ENCODE measurements around the gene ULK2.

DNA sequence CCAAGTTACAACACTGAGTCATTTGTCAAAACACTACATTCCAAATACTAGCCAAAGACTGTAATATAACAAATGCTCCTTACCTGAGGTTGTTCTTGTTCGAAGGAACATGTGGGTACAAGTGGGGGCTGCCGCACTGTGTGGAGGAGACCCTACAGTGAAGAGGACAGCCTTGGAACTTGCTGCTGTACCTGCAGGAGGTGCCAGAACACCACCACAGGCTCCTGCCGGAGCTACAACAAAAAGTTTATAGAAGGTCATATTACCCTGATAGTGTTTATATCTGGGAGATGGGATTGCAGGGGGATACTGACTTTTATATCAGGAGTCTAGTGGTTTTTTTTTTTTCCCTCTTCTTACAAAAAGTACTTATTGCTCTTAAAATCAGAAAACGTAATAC is 81.9 kb downstream of the ULK2 start:
- no peak for TF ChIP-seq ZNF274 (IDR thresholded peaks at IDR 0.05; ENCODE audit: low read depth, low read length)
- no peak for TF ChIP-seq SUZ12 (IDR thresholded peaks at IDR 0.05; ENCODE audit: extremely low read depth, insufficient read depth, insufficient read length)
